A549 treated with GW870086 at 1 μM for 4 hours (cell line): ENCODE measurements around the gene LRRC53. TPM values are rescaled to one million over a fixed set of nuclear protein-coding genes. Genes with fewer than 3 reads are reported as not detected.

Source experiments
- total RNA-seq: library from RNA; stranded (reverse); fragments of 200-300 nt; extraction: Qiagen RNA extraction; gene quantifications from 5 replicates; pipeline ENCODE4 v1.2.3, GENCODE V29; 2022; ENCODE audit warnings: low read depth

The LRRC53 gene
- total RNA-seq, result not detected in 5 replicates

DNA sequence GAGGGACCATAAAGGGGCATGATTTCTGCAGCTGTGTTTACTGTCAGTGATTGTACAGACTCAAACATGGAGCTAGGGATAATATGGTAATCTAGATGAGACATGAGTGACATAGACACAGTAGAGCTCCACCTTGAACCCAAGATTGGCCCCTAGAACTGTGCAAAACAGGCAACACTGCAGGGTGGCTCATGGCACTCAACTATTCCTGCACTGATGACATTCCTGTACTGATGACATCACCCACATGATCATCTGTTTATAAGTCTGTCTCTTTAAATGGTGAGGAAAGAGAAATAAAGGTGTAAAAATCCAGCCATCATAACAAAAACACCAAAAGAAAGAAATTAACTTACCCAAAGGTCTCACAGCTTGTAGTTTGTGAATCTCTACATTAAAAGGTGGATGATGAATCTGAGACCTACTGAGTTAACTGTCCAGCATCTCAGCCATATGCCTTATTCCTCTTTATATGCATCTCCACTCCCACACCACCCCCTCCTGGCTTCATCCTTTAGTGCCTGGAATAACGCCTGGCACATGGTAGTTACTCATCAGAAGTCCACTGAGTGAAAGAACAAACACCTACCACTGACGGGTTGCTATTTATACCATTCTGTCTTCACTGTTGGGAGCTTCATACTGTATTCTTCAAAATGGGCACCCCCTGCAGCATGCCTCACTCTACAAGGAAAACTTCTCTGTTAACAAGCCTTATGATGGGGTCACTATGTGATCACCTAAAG is at the start of gene LRRC53:
Gene LRRC53, minus strand, starts transcription at position 442 of the 746 bp plus-strand sequence. CDS start 29,262 bp downstream, outside the sequence.

Other genes starting within 250 kb of the LRRC53 start
- not detected in 5 replicates for gene ERICH3, start 161.2 kb upstream of the LRRC53 start, total RNA-seq
- 75.5 to 88.7 TPM (median 82.8 TPM) in 5 replicates for gene CRYZ, start 220.4 kb upstream of the LRRC53 start, total RNA-seq
- gene TYW3, start 220.5 kb upstream of the LRRC53 start, total RNA-seq, result 15.9 to 17.9 TPM (median 17.1 TPM) in 5 replicates